Ovary (tissue), 3 donors: ENCODE results near the gene RBBP4.

ENCODE experiments used
- EP300 ChIP-seq: sonication (generic); formaldehyde crosslinking; IDR thresholded peaks from one replicate; pipeline ENCODE4 v1.6.1; 2017; ENCODE audit warnings: antibody characterized with exemption
- POLR2A ChIP-seq: fragments of 450-650 bp; IDR thresholded peaks from one replicate; pipeline ENCODE4 v1.6.1; 2017; ENCODE audit warnings: antibody characterized with exemption, mild to moderate bottlenecking, moderate library complexity
- TF ChIP-seq, protein P1 (sequence below), 3 donors: fragments of 450-650 bp in 2 of 3; fragments of 200-600 bp in 1 of 3; IDR thresholded peaks; one replicate each; pipeline versions ENCODE4 v1.5.1 to v1.8.0; 2016 to 2022; ENCODE audit warnings: antibody characterized with exemption in 3 of 3, mild to moderate bottlenecking in 1 of 3
- donor health status: DM: no; HTN: no; CAD: no.

- TF ChIP-seq, protein P1, sequence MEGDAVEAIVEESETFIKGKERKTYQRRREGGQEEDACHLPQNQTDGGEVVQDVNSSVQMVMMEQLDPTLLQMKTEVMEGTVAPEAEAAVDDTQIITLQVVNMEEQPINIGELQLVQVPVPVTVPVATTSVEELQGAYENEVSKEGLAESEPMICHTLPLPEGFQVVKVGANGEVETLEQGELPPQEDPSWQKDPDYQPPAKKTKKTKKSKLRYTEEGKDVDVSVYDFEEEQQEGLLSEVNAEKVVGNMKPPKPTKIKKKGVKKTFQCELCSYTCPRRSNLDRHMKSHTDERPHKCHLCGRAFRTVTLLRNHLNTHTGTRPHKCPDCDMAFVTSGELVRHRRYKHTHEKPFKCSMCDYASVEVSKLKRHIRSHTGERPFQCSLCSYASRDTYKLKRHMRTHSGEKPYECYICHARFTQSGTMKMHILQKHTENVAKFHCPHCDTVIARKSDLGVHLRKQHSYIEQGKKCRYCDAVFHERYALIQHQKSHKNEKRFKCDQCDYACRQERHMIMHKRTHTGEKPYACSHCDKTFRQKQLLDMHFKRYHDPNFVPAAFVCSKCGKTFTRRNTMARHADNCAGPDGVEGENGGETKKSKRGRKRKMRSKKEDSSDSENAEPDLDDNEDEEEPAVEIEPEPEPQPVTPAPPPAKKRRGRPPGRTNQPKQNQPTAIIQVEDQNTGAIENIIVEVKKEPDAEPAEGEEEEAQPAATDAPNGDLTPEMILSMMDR (IDR thresholded peaks at IDR 0.05), result no peak
- no peak for TF ChIP-seq EP300
- no peak for TF ChIP-seq POLR2A
These were observed 73.9 kb downstream of the RBBP4 start for GRCh38 chr1:32724678-32725614.
